Stimulated activated CD8-positive, alpha-beta memory T cell treated with anti-CD3 and anti-CD28 coated beads, Interleukin-12 subunit alpha, Interleukin-12 subunit beta, amount 100 ng/mL, for 4 hours (primary cell): ENCODE measurements around the gene MAGEC2.

Experiments used
- DNase-seq: peaks from one replicate; pipeline ENCODE4 v3.0.0-alpha.2; 2020; ENCODE audit warnings: low read depth

The MAGEC2 gene, protein sequence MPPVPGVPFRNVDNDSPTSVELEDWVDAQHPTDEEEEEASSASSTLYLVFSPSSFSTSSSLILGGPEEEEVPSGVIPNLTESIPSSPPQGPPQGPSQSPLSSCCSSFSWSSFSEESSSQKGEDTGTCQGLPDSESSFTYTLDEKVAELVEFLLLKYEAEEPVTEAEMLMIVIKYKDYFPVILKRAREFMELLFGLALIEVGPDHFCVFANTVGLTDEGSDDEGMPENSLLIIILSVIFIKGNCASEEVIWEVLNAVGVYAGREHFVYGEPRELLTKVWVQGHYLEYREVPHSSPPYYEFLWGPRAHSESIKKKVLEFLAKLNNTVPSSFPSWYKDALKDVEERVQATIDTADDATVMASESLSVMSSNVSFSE

DNA sequence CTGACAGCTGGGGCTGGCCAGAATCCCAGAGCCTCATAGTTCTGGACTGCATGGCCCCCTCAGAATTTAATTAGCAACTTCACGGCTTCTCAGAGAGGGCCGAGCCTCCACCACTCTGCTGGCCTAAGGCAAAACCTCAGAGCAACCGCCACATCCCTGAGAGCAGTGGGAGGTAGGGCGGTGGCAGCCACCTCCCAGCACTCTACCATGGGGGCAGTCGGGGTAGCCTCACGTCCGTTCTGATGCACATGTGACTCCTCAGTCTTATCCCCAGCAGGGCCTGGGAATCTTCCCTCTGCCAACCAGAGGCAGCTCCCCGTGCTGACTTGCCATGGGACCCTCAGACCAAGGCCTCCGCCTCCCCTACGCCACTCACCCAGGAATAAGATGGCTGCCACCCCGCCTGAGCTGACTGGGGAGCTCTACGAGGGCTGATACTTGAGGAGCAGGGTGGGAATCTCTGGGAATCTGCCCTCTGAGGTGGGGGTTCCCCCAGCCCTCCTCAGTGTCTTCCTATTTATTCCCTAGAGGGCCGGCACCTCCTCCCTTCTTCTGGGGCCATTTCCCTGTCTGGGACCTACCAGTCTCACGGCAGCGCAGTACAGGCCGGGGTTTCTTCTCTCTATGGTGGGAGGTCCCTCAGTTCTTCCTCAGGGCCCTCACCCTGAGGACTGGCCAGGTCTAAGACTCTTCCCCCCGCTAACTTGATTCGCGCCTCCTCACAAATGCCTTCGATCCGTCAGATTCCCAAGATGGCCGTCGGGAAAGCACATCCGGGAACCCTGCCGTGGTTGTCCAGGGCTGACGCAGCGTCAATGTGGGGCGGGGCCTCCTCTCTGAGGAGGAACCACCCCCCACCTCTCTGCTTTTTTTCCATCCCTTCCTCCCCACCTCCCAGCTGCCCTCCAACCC is at the start of gene MAGEC2:
MAGEC2 (minus strand) TSS at position 769 of the 912 bp plus-strand sequence. CDS start 1,303 bp downstream, outside the sequence.
- DNase-seq = no peak

- no peak for DNase-seq
These were observed 46.6 kb upstream of the MAGEC2 start for GRCh38 chrX:142251680-142252079.

DNA sequence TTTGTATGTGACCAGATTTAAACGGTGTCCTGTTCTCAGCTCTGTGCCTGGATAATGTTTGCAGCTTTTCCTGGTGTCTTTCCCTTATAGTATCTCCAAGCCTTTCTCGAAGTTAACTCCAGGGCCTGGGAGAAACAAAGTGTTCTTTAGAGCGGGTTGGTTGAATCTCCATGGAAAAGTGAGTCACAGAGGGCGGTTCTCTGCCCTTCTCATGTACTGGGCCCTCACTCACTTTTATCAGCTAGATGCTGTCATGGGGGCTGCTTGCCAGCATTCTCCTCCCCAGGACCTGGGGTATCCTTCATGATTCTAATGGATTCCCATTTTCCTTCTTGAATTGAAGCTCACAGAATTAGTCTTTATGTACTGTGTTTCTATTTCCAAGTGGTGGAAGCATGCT is 46.1 kb upstream of the MAGEC2 start:
- no peak for DNase-seq

GRCh38 chrX:142250502-142250901 is 45.4 kb upstream of the MAGEC2 start:
- DNase-seq = no peak

- DNase-seq = no peak
These were observed 44.6 kb upstream of the MAGEC2 start for GRCh38 chrX:142249721-142250120.

GRCh38 chrX:142244568-142244967 is 39.5 kb upstream of the MAGEC2 start:
- no peak for DNase-seq

- DNase-seq = no peak
These were observed 33.4 kb upstream of the MAGEC2 start for GRCh38 chrX:142238536-142238935.

GRCh38 chrX:142233400-142233799 is 28.3 kb upstream of the MAGEC2 start:
- DNase-seq = no peak

- DNase-seq = no peak
These were observed 9.0 kb upstream of the MAGEC2 start for GRCh38 chrX:142214081-142214480.

- DNase-seq = no peak
These were observed 4.0 kb downstream of the MAGEC2 start for GRCh38 chrX:142201113-142201512.

DNA sequence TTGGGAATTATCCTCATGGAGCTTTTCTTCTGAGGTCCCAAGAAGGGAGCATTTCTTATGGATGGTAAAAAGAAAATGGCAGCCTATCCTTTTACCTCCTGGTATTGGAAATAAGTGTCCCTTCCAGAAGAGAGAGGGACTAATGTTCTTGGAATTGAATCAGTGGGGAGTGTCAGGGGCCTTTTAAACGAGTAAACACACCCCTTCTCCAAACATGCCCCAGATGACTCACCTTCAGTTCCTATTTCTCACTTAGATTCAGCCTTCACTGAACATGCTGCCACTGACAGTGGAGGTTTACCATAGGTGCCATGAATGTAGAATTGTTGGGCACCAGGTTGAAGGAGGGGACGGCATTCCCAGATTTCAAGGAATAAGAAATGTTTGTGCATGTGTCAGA is 19.0 kb downstream of the MAGEC2 start:
- no peak for DNase-seq

GRCh38 chrX:142184756-142185602 is 20.1 kb downstream of the MAGEC2 start:
- no peak for DNase-seq

- DNase-seq = no peak
These were observed 48.5 kb downstream of the MAGEC2 start for GRCh38 chrX:142156567-142156966.
